Ascending aorta (tissue), 2 donors: ENCODE measurements around the gene CKM. TPM values are rescaled to one million over a fixed set of nuclear protein-coding genes. Genes with fewer than 3 reads are reported as not detected.

Experiments
- DNase-seq, 2 donors: peaks; one replicate each; pipeline ENCODE4 v3.0.0-alpha.2; 2019; ENCODE audit warnings: low spot score in 2 of 2
- H3K27ac ChIP-seq, 2 donors: fragments of 200-600 bp; sonication (generic); one replicate each; pipeline ENCODE4 v1.5.1; 2016 to 2017; ENCODE audit warnings: mild to moderate bottlenecking in 1 of 2
- H3K27me3 ChIP-seq: fragments of 200-600 bp; sonication (generic); one replicate; pipeline ENCODE4 v1.5.1; 2017
- H3K36me3 ChIP-seq, 2 donors: fragments of 200-600 bp; sonication (generic); one replicate each; pipeline ENCODE4 v1.5.1; 2016
- H3K4me1 ChIP-seq, 2 donors: fragments of 200-600 bp; sonication (generic); one replicate each; pipeline ENCODE4 v1.5.1; 2016 to 2017; ENCODE audit warnings: mild to moderate bottlenecking in 1 of 2
- H3K4me3 ChIP-seq, 2 donors: fragments of 200-600 bp; sonication (generic); one replicate each; pipeline ENCODE4 v1.5.1; 2016 to 2017; ENCODE audit warnings: mild to moderate bottlenecking in 1 of 2
- H3K9me3 ChIP-seq, 2 donors: fragments of 200-600 bp; sonication (generic); one replicate each; pipeline ENCODE4 v1.5.1; 2016
- intact Hi-C: fragments of 100-400 bp; cut with DNase I; formaldehyde crosslinking; loops from one replicate; pipeline ENCODE4 v1.15.1; 2023
- total RNA-seq: library from RNA; depleted of rRNA; stranded (reverse); fragments of >200 nt; gene quantifications from one replicate; pipeline ENCODE4 v1.1.0, GENCODE V29; 2016
- TF ChIP-seq, protein P1 (sequence below), 3 experiments: fragments of 200-600 bp in 2 of 3; fragments of 450-650 bp in 1 of 3; sonication (generic) in 2 of 3; IDR thresholded peaks; one replicate each; pipeline ENCODE4 v1.5.1; 2016 to 2019; ENCODE audit warnings: antibody characterized with exemption in 3 of 3, mild to moderate bottlenecking in 1 of 3, moderate library complexity in 1 of 3

Gene CKM
- total RNA-seq, 1 donor from 2014 or later, result not detected

DNA sequence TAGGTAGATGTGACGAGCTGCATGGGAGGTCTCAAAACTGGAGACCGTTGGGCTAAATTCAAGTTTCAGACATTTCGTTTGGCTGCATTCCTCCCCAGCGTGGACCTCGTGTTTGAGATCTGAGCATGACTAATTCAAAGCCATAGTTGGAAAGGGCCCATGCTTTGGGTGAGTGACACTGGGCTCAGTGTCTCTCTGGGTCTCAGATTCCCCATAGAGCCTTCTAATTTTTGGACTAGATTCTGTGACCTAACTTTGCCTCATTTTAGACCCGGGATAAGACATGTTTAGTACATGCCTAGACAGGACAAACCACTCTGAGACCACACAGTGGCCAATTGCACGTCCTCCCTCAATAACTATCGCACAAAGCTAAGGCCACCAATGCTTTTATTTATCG is 16.6 kb downstream of the CKM start:
- no peak for DNase-seq
- no peak overlapping the region for H3K27ac ChIP-seq
- no peaks in the 10 kb centered on the region for H3K4me1 ChIP-seq
- TF ChIP-seq, protein P1, sequence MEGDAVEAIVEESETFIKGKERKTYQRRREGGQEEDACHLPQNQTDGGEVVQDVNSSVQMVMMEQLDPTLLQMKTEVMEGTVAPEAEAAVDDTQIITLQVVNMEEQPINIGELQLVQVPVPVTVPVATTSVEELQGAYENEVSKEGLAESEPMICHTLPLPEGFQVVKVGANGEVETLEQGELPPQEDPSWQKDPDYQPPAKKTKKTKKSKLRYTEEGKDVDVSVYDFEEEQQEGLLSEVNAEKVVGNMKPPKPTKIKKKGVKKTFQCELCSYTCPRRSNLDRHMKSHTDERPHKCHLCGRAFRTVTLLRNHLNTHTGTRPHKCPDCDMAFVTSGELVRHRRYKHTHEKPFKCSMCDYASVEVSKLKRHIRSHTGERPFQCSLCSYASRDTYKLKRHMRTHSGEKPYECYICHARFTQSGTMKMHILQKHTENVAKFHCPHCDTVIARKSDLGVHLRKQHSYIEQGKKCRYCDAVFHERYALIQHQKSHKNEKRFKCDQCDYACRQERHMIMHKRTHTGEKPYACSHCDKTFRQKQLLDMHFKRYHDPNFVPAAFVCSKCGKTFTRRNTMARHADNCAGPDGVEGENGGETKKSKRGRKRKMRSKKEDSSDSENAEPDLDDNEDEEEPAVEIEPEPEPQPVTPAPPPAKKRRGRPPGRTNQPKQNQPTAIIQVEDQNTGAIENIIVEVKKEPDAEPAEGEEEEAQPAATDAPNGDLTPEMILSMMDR (IDR thresholded peaks at IDR 0.05), result no peak
- no peaks in the 10 kb centered on the region for H3K9me3 ChIP-seq
- no peaks in the 10 kb centered on the region for H3K27me3 ChIP-seq
- intact Hi-C loops, result no loop called here
- no peak overlapping the region for H3K4me3 ChIP-seq
- H3K36me3 ChIP-seq, result peaks cover 0 to 10% of the 10 kb centered on the region in 2 donors

DNA sequence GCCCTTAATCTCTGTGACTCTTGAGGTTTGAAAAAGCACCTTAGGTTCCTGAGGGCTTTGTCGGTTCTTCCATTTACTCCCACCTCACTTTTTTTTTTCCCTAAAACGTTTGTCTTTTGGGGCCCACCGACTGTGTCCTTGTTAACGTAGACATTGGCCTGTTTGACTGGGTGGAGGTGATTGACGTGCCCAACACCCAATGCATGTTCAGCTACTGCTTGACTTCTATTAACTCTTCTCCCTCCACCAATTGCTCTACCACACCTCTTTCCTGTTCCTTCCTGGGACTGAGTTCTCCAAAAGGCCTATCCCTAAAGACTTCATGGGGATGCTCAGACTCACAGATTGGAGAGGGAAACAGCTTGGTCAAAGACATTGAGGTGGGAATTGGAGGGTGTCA is 17.3 kb downstream of the CKM start:
- Histone ChIP-seq H3K36me3 (peaks cover 0 to 10% of the 10 kb centered on the region in 2 donors), H3K27me3 (no peaks in the 10 kb centered on the region), H3K27ac (no peak overlapping the region), H3K9me3 (no peaks in the 10 kb centered on the region), H3K4me1 (no peaks in the 10 kb centered on the region), H3K4me3 (no peak overlapping the region)
- no peak for DNase-seq
- intact Hi-C loops, result no loop called here
- TF ChIP-seq, protein P1 (IDR thresholded peaks at IDR 0.05), result no peak

DNA sequence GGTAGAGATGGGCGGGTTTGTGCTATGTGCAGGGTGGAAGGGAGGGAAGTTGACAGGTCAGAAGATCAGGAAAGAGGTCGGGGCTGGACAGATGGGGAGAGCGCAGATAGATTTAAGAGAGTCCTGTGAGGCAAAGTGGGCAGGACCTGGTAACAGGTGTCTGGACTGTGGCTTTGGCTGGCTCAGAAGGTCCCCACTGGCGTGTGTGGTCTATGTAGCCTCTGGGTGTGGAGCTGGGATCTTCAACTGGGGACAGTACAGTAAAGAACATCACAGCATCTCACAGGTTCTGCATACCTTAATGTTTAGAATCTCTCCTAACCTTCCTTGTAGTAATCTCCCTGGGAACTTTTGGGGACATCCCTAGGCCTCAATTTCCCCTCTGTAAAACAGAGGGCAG is 17.7 kb downstream of the CKM start:
- no peak for DNase-seq
- Histone ChIP-seq H3K9me3 (no peaks in the 10 kb centered on the region), H3K27me3 (no peaks in the 10 kb centered on the region), H3K4me1 (no peaks in the 10 kb centered on the region), H3K36me3 (peaks cover 0 to 10% of the 10 kb centered on the region in 2 donors), H3K27ac (no peak overlapping the region), H3K4me3 (no peak overlapping the region)
- intact Hi-C loops, result no loop called here
- TF ChIP-seq, protein P1 (IDR thresholded peaks at IDR 0.05), result no peak

DNA sequence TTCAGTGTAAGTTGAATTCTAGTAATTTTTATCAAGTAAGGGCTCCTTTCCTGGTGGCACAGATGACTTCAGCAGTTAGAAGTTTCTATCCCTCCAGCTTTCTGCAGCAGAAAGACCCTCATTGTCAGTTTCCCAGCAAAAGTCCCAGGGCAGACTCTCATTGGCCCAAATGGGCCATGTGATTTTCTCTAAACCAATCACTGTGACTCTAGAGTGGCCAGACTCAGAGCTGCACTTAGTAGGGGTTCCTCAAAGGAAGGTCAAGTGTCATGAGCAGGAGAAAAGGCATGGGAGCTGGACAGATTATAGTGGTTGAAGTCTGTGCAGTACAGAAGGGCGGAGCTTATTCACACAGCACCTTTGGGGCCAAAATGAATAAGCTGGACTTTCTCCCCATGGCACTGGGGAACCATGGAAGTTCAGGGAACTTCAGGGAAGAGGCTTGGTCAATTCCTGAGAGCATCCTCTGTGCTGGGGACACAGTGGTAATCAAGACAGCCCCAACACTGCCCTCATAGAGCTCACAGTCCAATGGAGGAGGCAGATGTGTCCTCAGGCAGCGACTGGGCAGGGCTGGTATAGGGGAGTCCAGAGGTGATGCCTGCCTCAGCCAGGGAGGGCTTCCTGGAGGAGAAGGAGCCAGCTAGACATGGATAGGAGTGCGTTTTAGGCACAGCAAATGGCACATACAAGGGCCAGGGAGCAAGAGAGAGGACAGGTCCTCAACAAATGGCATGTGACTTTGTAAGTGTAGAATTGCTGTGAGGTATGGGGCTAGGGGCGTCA is 18.3 kb downstream of the CKM start:
- H3K27ac ChIP-seq, result no peak overlapping the region
- no peak overlapping the region for H3K4me3 ChIP-seq
- TF ChIP-seq, protein P1 (IDR thresholded peaks at IDR 0.05), result no peak
- DNase-seq, result no peak
- H3K4me1 ChIP-seq, result no peaks in the 10 kb centered on the region
- H3K27me3 ChIP-seq, result no peaks in the 10 kb centered on the region
- no peaks in the 10 kb centered on the region for H3K9me3 ChIP-seq
- intact Hi-C loops, result no loop called here
- H3K36me3 ChIP-seq, result peaks cover 0 to 15% of the 10 kb centered on the region in 2 donors

DNA sequence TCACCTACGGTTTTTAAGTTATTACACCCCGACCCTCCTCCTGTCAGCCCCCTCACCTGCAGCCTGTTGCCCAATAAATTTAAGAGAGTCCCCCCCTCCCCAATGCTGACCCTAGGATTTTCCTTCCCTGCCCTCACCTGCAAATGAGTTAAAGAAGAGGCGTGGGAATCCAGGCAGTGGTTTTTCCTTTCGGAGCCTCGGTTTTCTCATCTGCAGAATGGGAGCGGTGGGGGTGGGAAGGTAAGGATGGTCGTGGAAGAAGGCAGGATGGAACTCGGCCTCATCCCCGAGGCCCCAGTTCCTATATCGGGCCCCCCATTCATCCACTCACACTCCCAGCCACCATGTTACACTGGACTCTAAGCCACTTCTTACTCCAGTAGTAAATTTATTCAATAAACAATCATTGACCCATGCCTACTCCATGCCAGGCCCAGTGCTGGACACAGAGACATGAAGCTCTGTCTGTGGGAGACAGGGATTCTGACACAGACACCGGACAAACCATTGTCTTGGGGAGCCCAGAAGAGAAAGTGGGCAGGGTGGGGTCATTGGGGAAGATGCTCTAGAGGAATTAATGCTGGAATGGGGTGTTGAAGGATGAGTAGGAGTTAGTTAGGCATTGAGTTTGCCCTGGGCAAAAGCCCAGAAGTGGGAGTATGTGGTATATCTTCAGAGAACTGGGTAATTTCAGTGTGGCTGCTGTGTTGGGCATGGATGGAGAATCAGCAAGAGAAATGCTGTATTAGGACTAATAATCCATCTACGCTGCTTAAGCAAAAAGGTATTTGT is 19.2 kb downstream of the CKM start:
- intact Hi-C loops, result no loop called here
- TF ChIP-seq, protein P1 (IDR thresholded peaks at IDR 0.05), result no peak

More for the DNA sequence above, 19.2 kb downstream of the CKM start:
- Histone ChIP-seq H3K27ac (no peak overlapping the region), H3K9me3 (no peaks in the 10 kb centered on the region), H3K4me1 (no peaks in the 10 kb centered on the region), H3K36me3 (peaks cover 0 to 16% of the 10 kb centered on the region in 2 donors), H3K4me3 (no peak overlapping the region), H3K27me3 (no peaks in the 10 kb centered on the region)
- DNase-seq, result no peak
